ENCODE measurements around the gene SELE.

DNA sequence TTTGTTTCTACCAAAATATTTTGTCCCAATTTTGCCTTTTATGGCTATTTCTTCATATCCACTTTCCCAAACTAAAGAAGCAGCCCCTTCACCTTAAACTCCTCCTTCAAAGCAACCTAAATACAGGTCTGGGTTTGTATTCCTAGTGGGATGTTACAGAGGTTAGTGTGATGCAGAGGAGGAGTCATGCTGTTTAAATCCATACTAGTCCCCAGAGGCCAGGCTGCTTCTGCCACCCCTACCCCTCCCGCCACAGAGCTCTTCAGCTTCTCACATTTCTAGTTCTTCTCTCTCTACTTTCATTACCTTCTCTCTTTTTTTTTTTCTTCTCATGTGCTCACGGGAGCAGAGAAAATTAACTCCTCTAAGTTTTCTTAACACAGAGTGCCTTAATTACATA lies 51.8 kb downstream of the SELE start:
- TF ChIP-seq RFX5 (IDR thresholded peaks at IDR 0.05; ENCODE audit: low read depth, low read length) (no peak), HMGXB4 (CRISPR knock-in tag; IDR thresholded peaks at IDR 0.05; ENCODE audit: borderline replicate concordance in 1 of 2, low read depth in 1 of 2) (no peak), ELF1 (CRISPR knock-in tag; IDR thresholded peaks at IDR 0.05) (no peak), PHF20 (CRISPR knock-in tag; IDR thresholded peaks at IDR 0.05) (no peak), KDM5A (IDR thresholded peaks at IDR 0.05; ENCODE audit: borderline replicate concordance, low read length) (no peak), SIN3B (IDR thresholded peaks at IDR 0.05; ENCODE audit: low read length) (no peak), MAFF (IDR thresholded peaks at IDR 0.05; ENCODE audit: low read depth, low read length) (no peak), ZNF274 (CRISPR knock-in tag; IDR thresholded peaks at IDR 0.05) (no peak), TCF7L2 (IDR thresholded peaks at IDR 0.05; ENCODE audit: low read depth, low read length) (no peak), HDAC1 (CRISPR knock-in tag; IDR thresholded peaks at IDR 0.05) (no peak), CTCF (CRISPR knock-in tag; IDR thresholded peaks at IDR 0.05) (no peak)
- TF ChIP-seq, protein P1, sequence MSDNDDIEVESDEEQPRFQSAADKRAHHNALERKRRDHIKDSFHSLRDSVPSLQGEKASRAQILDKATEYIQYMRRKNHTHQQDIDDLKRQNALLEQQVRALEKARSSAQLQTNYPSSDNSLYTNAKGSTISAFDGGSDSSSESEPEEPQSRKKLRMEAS (IDR thresholded peaks at IDR 0.05), result no peak
- TF ChIP-seq, protein P2, sequence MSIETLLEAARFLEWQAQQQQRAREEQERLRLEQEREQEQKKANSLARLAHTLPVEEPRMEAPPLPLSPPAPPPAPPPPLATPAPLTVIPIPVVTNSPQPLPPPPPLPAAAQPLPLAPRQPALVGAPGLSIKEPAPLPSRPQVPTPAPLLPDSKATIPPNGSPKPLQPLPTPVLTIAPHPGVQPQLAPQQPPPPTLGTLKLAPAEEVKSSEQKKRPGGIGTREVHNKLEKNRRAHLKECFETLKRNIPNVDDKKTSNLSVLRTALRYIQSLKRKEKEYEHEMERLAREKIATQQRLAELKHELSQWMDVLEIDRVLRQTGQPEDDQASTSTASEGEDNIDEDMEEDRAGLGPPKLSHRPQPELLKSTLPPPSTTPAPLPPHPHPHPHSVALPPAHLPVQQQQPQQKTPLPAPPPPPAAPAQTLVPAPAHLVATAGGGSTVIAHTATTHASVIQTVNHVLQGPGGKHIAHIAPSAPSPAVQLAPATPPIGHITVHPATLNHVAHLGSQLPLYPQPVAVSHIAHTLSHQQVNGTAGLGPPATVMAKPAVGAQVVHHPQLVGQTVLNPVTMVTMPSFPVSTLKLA (IDR thresholded peaks at IDR 0.05), result no peak

Data from HepG2 (cell line).